Activated B cell treated with CpG ODN at 0.5 μM for 24 hours (primary cell): Measurements from ENCODE around the gene ANXA6. TPM values are rescaled to one million over a fixed set of nuclear protein-coding genes. Genes with fewer than 3 reads are reported as not detected.

Experiments
- ATAC-seq: fragments of 200-7000 bp; cut with Tn5 transposase; one replicate; pipeline ENCODE4 v1.10.0; 2021; ENCODE audit warnings: low read depth, mild to moderate bottlenecking, moderate library complexity
- CTCF ChIA-PET: fragments of 350-600 bp; sonication (Branson Sonifier 250); formaldehyde crosslinking; loops from one replicate; lab custom pipeline; 2021; ENCODE audit warnings: antibody characterized with exemption; lab: Charles Lee
- POLR2A ChIA-PET: fragments of 350-600 bp; sonication (Branson Sonifier 250); formaldehyde crosslinking; loops from one replicate; lab custom pipeline; 2021; ENCODE audit warnings: antibody characterized with exemption; lab: Charles Lee
- DNase-seq: peaks from one replicate; pipeline ENCODE4 v3.0.0; 2022
- H3K27ac Mint-ChIP-seq: one replicate; pipeline ENCODE4 v1.8.0; 2020; ENCODE audit warnings: mixed read lengths
- H3K27me3 Mint-ChIP-seq: one replicate; pipeline ENCODE4 v1.8.0; 2021; ENCODE audit warnings: mixed read lengths
- H3K36me3 Mint-ChIP-seq: one replicate; pipeline ENCODE4 v1.8.0; 2021; ENCODE audit warnings: low read depth, mixed read lengths
- H3K4me1 Mint-ChIP-seq: one replicate; pipeline ENCODE4 v1.8.0; 2021; ENCODE audit warnings: mixed read lengths
- H3K4me3 Mint-ChIP-seq: one replicate; pipeline ENCODE4 v1.8.0; 2020; ENCODE audit warnings: mild to moderate bottlenecking, mixed read lengths
- H3K9me3 Mint-ChIP-seq: one replicate; pipeline ENCODE4 v1.8.0; 2020; ENCODE audit warnings: mixed read lengths
- CTCF ChIP-seq: fragments of 200-600 bp; IDR thresholded peaks from one replicate; pipeline ENCODE4 v1.8.0; 2022; ENCODE audit warnings: antibody characterized with exemption, mild to moderate bottlenecking
- intact Hi-C: fragments of 100-400 bp; cut with micrococcal nuclease; formaldehyde crosslinking; loops from one replicate; pipeline ENCODE4 v1.15.1; 2024
- total RNA-seq: library from RNA; stranded (reverse); gene quantifications from 2 replicates; pipeline ENCODE4 v1.2.3, GENCODE V29; 2022

Gene ANXA6
- total RNA-seq, 1 donor from 2014 or later = 367 TPM

GRCh38 chr5:151138114-151138513 is 19.5 kb downstream of the ANXA6 start:
- ATAC-seq (no peak), DNase-seq (no peak)
- POLR2A ChIA-PET = interaction anchor here (1.6 kb wide), 1 partner anchor 13 kb away, joined by 4 read pairs; no protein-coding TSS in a partner anchor
- Mint-ChIP-seq H3K27ac (peak overlapping the region; percentile 69), H3K36me3 (peaks cover 90% of the 10 kb centered on the region), H3K4me1 (peaks cover 81% of the 10 kb centered on the region), H3K9me3 (no peaks in the 10 kb centered on the region), H3K4me3 (no peak overlapping the region), H3K27me3 (no peaks in the 10 kb centered on the region)
- TF ChIP-seq CTCF = no peak
- intact Hi-C loops = no loop called here
- CTCF ChIA-PET = interaction anchor here (2.1 kb wide), 1 partner anchor 12 kb away, joined by 10 read pairs; no protein-coding TSS in a partner anchor

GRCh38 chr5:151137067-151137825 is 20.3 kb downstream of the ANXA6 start:
- ATAC-seq (no peak), DNase-seq (no peak)
- CTCF ChIA-PET = interaction anchor here (1.4 to 2.1 kb wide), 3 partner anchors 11 to 26 kb away, joined by 3 to 10 read pairs (median 3); no protein-coding TSS in a partner anchor
- Mint-ChIP-seq H3K4me1 (peaks cover 81% of the 10 kb centered on the region), H3K9me3 (no peaks in the 10 kb centered on the region), H3K4me3 (no peak overlapping the region), H3K27ac (peak overlapping the region; percentile 69), H3K36me3 (peaks cover 90% of the 10 kb centered on the region), H3K27me3 (no peaks in the 10 kb centered on the region)
- POLR2A ChIA-PET = interaction anchor here (1.5 to 2.1 kb wide), 3 partner anchors 11 to 86 kb away, joined by 4 to 10 read pairs (median 9); partner anchors contain the start of gene CCDC69
- intact Hi-C loops = no loop called here
- TF ChIP-seq CTCF = no peak

- H3K4me3 Mint-ChIP-seq = peak overlapping the region; percentile 45
- H3K9me3 Mint-ChIP-seq = no peaks in the 10 kb centered on the region
- H3K4me1 Mint-ChIP-seq = peaks cover 83% of the 10 kb centered on the region
- peak overlapping the region; percentile 83 for H3K27ac Mint-ChIP-seq
- no peak for TF ChIP-seq CTCF
- peaks cover 98% of the 10 kb centered on the region for H3K36me3 Mint-ChIP-seq
- POLR2A ChIA-PET = interaction anchor here (0.6 to 3.8 kb wide), 8 partner anchors 8 to 71 kb away, joined by 3 to 20 read pairs (median 5); partner anchors contain the start of gene ANXA6
- intact Hi-C loops = no loop called here
- ATAC-seq (peak; percentile 23), DNase-seq (no peak)
- H3K27me3 Mint-ChIP-seq = no peaks in the 10 kb centered on the region
- CTCF ChIA-PET = interaction anchor here (1.1 to 3.8 kb wide), 4 partner anchors 8 to 105 kb away, joined by 3 to 21 read pairs (median 11); no protein-coding TSS in a partner anchor
Measured at GRCh38 chr5:151134228-151134627, 23.4 kb downstream of the ANXA6 start.

GRCh38 chr5:151132963-151133362 is 24.6 kb downstream of the ANXA6 start:
- Mint-ChIP-seq H3K4me1 (peaks cover 88% of the 10 kb centered on the region), H3K27ac (peak overlapping the region; percentile 83), H3K27me3 (no peaks in the 10 kb centered on the region), H3K36me3 (peaks cover 98% of the 10 kb centered on the region), H3K9me3 (no peaks in the 10 kb centered on the region), H3K4me3 (peak overlapping the region; percentile 41)
- DNase-seq (no peak), ATAC-seq (peak; percentile 75)
- ChIA-PET CTCF (interaction anchor here (1.7 to 3.8 kb wide), 2 partner anchors 8 to 32 kb away, joined by 6 to 18 read pairs; no protein-coding TSS in a partner anchor), POLR2A (interaction anchor here (0.9 to 3.8 kb wide), 7 partner anchors 8 to 432 kb away, joined by 3 to 20 read pairs (median 7); partner anchors contain the start of genes ANXA6 and RBM22)
- no peak for TF ChIP-seq CTCF
- intact Hi-C loops = loop anchor here (1.0 kb wide), 2 partner anchors 9 to 17 kb away; no protein-coding TSS in a partner anchor
